Activated T-cell treated with anti-CD3 and anti-CD28 coated beads for 4 hours (primary cell): ENCODE measurements around the gene PHLDA2.
"Not testable (repeated sequence)": the region's sequence is repeated elsewhere in the genome, so short reads cannot be mapped to it uniquely, and the experiment has no call there.

Source experiments
- DNase-seq: peaks from one replicate; pipeline ENCODE4 v3.0.0-alpha.2; 2020

The PHLDA2 gene

DNA sequence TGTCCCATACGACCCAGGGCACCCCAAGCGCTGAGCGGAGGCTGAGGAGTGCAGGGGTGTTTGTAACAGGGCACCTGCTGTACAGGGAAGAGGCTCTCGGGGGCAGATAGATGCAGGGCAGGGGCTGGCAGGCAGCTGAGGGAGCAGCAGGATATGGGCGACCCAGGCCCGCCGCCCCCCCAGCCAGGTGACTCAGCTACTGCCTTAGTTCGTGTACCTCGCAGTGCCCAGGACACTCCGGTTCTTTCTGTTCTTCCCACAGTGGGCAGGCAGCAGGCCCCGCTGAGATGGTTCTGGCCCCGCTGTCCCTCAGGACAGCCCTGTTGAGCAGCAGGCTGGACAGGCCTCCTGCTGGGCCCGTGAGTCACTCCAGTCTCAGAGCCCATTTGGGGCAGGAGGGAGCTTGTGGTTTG is 16.2 kb downstream of the PHLDA2 start:
- no peak for DNase-seq

DNA sequence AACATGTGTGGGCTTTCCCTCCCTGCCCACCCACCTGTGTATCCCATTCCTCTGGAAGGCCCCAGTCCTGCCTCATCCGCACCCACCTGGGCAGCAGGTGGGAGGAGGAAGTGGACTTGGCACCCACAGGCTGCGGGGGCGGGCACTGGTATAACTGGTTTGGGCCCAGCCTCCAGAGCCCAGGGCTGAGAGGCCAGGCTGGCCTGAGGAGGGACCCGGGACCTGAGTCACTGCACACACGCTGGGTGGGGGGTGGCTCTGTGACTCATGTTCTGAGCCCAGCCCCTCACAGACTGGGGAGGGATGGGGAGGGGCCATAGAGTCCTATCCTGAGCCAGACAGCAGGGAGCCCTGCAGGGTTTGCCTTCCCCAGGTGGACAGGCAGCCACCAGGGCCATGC is 16.7 kb downstream of the PHLDA2 start:
- no peak for DNase-seq

DNA sequence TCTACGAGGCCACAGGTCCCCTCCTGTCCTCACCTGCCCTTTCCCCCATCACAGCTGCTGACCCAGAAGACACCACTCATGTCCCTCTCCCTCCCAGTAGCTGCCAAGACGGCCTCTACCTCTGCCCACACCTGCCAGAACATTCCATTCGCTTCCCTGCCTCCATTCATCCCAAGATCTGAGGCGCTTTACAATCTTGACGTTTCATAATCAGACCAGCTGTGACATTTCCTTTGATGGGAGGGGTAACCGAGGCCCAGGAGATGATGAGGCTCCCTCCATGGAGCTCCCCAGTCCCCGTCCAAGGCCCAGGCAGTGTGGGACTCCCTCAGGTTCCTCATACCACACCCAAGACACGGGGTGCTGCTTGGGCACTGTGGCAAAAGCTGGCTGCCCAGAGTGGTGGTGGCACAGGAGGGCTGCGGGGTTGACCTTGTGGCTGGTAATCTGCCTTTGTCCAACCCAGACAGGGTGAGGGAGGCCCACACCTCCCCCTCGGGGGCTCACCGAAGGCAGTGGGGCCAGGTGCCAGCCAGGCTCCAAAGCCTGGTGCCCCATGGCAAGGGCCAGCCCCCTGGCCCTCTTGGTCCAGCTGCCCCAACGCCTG is 17.3 kb downstream of the PHLDA2 start:
- DNase-seq, result no peak

DNA sequence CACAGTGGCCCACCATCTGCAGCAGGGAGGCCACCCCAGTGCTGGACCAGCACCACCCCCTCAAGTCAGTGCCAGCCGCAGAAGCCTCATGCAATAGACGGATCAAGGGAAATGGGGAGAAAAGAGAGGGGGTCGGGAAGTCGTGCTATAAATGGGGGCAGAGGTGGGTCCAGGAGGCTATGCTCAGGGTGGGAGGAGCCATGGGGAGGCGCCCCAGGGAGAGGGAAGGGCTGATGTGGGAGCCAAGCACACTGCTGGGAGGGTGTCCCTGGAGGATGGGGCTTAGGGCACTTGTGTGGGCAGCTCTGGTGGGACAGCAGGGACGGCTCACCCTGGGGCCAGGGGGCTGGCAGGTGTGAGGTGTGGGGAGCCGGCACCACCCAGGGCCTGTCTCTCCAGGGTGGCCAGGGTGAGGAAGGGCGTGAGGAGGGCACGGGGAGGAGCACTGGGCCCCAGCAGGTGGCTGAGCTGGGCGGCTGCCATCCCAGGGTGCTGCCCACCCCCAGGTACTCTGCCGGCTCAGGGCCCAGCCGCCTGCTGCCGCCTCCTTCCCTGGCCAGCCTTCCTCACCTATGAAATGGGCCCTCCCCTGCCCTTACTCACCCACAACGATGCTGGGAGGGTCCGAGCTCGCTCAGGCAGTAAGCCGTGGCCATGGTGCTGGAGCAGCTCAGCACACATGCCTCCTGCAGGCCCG is 18.0 kb downstream of the PHLDA2 start:
- DNase-seq, result no peak

DNA sequence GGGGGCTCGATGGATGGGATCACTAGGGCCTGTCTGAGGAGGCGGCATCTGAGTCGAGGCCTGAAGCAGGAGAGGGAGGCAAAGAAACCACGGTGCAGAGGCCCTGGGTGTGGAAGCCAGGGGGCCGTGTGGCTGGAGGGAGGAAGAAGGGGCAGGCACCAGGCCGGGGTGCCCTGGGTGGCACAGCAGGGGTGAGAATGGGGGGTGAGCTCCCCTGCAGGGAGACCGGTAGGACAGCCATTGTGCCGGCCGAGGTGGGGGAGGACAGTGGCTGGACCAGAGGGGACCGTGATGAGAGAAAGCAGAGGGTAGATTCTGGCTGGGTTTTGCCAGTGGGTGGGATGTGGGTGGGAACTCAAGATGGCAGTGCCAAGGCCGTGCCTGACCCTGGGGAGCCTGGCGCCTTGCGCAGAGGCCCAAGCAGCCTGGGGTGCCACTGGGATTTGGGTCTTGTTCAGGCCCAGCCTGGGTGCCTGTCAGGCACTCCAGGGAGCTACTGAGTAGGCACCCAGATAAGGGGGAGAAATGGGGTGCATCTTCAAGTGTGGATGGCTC is 18.7 kb downstream of the PHLDA2 start:
- DNase-seq, result no peak

DNA sequence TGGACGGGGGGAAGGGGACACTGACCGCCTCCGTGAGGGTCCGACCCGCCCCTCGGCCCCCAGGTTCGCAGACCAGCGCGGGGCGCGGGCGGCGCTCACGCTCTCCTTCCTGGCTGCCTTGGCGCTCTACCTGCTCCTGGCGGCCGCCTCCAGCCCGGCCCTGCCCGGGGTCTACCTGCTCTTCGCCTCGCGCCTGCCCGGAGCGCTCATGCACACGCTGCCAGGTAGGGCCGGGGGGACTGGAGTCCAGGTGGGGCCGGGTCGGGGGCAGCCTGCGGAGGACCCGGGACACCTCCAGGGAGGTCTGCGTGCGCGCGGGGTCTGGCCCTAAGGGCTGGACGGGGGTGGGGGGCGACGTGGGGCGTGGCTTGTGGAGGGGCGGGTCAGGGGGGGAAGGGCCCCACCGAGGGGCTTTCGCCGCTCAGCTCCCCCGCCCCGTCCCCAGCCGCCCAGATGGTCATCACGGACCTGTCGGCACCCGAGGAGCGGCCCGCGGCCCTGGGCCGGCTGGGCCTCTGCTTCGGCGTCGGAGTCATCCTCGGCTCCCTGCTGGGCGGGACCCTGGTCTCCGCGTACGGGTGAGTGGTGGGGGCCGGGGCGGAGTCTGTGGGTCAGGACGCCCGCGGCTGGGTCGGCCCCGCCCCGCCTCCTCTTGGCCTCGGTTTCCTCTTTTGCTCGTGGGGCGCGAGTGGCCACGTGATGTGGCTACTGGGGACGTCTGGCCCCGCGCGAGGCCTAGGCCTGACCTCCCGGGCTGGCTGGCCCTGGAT is 19.9 kb downstream of the PHLDA2 start:
- DNase-seq, result no peak

DNA sequence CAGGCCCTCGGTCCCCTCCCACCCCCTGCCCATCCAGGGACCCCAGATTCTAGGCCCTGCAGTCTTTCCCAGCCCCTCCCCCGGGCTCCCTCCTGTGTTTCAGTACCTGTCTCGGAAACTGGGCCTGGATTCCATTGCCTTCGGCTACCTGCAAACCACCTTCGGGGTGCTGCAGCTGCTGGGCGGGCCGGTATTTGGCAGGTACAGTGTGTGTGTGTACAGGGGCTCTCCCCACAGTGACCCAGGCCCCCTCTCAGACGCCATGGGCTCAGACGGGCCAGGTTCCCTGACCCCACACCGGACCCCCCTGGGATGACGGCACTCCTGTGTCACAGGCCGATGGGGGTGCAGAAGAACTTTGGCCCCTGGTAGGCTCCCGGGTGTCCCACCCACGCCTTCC is 21.1 kb downstream of the PHLDA2 start:
- DNase-seq, result no peak

DNA sequence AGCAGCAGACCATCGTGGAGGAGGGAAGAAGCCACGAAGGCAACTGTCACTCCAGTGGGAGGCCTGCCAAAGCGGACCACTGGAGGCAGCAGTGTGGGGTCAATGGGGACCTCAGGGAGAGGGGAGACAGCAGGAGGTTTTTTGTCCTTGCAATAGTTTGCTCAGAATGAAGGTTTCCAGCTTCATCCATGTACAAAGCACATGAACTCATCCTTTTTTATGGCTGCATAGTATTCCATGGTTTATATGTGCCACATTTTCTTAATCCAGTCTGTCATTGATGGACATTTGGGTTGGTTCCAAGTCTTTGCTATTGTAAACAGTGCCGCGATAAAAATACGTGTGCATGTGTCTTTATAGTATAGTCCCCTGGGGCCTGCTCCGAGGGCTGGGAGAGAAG is 23.9 kb downstream of the PHLDA2 start:
- DNase-seq, result not testable (repeated sequence)

DNA sequence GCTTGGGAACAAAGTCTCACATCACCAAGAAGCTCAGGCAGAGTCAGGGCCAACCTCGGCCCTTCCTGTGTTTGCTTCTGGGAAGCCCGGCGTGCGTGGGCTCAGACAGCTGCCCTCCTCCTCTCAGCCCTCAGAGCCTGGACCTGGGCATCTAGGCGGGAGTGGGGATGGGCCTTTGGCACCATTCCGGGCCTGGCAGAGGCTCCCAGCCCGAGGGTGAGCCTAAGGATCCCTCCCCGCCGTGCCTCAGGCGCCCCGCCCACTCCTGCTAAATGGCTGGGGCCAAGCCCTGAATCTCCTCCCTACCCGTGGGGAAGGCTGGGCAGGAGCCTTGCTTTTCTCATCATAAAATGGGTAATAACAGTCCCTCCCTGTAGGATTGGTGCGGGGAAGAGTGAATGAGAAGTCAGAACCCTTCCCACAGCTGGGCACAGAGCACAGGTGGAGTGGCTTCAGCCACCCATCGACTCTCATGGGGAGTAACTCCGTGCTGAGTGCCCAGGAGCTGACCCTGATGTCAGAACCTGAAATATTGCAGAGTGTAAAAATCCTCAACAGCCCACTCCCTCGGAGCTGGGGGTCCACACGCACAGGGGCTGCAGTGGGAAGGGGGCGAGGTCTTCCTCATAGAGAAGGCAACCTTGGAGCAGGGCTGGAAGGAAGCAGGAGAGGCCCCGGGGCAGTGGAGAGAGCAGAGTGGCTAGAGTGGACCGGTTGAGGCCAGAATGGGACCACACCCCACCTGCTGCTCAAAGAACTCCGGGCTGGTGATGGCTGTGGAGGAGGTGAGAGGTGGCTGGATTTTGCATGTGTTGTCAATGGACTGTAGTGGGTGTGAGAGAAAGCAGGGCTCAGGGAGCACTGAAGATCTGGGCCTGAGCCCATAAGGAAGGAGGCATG is 24.8 kb downstream of the PHLDA2 start:
- no peak for DNase-seq

DNA sequence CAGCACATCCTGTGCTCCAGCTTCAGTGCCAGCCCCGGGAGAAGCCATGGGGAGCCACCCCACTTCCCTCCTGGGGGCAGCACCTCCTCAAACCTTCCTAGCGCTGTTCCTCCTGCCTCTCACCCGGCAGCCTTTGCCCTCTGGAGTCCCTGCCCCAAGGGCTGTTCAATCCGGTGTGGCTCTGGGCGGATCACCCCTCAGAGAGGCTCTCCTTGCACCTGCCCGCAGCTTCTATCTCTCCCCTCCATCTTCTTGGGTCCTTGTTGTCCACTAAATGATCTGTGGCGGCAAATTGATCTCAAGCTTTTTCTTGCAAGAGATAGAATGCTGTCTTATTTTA is 25.6 kb downstream of the PHLDA2 start:
- DNase-seq, result no peak

DNA sequence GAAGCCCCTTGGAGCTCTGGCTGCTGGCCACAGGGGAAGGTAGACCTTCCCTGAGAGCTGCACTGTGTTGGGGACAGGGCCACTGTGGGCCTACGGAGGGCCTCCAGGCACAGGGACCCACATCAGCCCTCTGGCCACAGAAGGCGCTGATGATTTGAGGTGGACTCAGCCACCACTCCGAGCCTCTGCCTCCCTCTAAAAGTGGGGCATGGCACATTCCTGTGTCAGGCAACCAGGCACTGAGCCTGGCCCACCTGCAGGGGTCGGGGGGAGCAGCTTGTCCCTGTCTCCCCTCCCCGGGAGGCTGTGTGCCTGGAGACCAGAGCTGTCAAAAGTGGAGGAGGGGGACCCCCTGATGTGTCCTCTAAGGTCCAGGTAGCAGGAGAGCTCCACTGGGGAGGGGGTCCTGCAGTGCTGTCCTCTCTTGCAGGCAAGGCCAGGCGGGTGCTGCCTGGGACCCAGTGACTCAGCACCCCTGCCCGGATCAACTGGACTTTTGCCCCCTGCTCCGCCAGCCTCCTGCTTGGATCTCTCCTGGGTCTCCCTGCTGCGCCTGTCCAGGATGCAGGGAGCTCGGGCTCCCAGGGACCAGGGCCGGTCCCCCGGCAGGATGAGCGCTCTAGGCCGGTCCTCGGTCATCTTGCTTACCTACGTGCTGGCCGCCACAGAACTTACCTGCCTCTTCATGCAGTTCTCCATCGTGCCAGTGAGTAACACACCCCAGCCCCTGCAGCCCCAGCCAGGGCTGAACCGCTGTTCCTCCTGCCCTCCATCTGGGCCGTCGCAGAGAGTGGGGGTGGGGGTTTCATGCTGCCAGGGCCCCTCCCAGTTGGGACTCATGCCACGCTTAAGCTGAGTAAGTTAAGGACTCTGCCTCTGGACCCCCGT is 26.2 kb downstream of the PHLDA2 start:
- no peak for DNase-seq

DNA sequence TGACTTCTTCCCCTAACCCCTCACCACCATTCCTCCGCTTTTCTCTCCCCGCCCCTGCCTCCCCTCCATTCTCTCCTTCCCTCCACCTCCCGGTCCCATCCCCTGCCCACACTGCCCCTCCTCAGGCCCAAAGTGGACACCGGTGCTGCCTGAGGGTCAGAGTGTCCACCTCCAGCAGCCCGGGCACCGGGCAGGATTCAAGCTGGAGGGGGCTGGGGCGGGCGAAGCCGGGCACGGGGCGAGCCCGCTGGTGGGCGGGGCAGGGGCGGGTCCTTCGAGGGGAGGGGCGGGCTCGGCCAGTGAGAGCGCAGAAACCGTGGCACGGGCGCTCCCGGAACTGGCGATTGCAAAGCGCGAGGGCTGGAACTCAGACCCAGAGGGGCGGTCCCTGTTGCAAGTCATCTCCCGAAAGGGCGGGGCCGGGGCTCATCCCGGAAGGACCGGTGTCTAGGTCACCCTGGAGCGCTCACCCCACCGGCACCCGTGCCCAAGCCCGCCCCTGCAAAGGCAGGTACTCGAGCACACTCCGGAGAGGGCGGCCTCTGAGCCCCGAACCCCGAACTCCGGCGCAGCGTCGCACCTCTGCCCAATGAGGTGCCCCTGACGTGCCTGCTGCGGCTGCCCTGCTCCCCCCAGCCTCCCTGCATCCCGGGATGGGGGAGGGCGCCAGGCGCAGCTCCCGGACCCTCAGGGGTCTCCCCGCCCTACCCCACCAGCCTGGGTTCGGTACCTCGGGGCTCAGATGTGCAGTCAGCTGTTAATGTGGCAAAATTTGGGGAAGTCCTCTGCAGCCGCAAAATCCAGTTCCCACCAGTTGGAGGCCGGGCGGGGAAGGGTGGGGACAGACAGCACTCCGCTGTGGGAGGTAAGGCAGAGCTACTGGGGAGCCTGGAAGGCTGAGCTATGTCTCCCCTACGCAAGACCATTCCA is 27.1 kb downstream of the PHLDA2 start:
- DNase-seq, result peak; percentile 71

DNA sequence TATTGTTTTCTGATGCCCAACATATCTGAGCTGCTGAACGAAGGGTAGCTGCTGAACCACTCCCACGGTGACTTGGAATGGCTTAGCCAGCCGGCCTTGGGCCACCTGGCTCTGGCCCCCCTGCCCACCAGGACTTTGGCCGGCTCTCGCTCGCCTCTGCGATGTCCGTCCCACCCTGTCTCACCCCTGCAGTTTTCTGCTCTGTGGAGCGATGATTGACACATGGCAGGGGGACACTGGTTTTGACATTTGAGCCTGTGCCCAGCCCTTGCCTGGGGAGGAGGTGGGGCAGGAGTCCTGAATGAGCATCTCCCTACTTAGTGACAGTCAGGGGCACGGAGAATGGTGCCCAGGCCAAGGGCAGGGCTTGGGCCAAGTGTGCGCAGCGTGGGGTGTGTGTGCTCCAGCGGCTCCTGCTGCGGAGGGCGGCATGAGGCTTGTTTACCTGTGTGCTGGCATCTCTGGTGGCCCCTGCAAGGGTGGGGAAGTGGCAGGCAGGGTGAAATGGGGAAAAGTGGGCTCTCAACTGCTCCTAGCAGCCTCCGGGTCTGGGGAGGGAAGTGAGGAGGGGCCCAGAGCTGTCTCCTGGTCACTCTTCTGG is 27.9 kb downstream of the PHLDA2 start:
- DNase-seq, result no peak

DNA sequence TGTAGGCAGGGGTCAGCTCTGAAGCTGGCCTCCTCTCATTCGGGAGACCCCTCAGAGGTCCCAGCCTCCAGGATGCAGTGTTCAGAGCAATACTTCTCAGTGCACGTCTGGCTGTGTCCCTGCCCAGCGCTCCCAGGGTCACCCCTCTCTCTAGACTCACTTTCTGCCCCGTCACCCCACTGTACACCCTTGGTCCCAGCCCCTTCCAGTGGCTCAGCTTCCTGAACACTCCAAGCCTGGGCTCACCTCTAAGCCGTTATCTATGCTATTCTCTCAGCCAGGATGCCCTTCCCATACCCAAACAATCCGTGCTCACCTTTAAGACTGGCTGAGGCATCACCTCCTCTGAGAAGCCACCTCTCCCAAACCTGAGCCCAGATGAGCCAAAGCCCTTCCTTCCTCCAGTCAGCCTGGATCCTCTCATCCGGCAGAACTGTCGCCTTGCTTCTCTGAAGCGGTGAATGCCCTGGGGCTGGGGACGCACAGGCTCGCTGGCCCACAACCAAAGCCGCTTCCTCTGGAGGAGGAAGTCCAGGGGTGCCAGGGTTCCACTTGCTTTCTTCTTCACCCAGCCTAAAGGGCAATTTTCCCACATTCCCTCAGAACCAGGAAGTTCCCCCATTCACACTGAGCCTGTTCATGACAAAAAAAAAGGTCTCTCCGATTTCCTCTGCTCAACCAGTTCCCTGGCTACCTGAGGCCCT is 30.0 kb downstream of the PHLDA2 start:
- DNase-seq, result no peak

DNA sequence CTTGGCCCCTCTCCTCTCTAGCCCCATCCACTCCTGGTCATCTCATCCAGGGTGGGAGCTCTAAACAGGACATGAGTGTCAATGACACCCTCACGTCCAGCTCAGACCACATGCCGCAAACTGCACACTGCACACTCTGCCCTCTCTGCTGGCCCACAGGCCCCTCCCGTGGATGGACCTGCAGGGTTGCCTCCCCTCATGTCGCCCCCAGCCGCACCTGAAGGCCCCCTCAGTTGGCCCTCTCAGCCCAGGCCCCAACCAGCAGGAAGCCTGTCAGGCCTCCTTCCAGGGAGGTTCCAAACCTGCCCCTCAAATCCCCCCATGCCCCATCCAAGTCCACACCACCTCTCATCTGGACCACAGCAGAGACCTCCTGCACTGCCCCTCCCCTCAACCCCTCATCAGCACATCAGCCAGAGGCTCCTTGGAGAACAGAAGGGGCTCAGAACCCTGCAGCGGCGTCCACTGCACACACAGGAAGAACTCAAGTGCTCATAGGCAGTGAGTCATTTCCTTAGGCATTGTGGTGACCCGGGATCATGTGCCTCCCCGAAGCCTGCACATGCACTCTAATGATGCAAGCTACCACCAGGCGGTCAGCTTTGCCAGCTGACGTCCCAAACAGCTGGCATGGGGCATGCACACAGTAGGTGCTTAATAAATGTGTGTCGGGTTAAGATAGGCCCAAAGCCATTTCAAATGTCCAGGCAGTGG is 30.7 kb downstream of the PHLDA2 start:
- no peak for DNase-seq

DNA sequence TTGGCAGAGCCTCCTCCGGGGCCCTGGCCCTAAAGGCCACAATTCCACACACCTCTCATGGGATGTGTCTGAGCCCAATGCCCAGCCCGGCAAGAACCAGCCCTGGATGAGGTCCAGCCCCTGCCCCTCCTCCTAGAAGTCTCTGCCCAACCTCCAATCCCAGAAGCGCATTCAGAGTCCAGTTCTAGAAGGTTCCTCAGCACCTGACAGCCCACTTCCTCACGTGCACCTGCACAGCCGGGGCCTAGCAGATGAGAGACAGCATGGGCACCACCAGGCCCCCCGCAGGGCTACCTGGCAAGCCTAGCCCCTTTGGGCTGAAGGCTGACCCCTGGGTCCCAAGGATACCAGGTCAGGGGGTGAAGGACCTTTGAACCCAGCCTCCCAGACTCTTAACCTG is 32.2 kb downstream of the PHLDA2 start:
- no peak for DNase-seq

DNA sequence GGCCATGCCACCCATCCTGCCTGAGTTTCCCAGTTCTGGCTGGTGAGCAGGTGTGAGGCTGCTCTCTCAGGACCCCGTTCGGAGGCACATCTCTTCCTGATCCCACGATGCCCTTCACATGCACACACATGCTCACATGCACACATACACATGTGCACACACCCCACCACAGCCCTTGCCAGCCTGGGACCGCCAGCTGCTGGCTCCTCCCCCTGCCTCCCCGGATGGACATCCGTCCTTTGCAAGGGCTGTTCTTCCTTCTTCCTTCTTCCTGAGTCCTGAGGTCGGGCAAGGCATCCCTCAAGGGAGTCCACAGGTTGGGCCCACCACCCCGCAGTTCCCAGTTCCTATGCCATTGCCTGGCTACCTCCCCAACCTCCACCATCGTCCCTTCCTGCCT is 33.2 kb downstream of the PHLDA2 start:
- DNase-seq, result no peak

DNA sequence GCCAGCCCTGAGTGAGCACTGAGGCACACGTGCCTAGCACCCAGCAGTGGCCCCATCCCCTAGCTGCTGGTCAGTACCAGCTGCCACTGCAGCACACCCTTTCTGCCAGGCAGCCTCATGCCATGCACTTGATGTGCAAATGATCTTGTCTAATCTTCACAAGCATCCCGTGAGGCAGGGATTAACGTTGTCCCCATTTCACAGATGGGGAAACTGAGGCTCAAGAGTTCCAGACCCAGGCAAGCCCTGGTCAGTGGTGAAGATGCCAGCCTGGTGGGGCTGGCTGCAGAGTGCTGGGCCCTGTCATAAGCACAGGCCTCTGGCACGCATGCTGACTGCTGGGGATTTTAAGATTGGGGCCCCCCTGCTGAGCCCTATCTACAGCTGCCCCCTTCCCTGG is 35.3 kb downstream of the PHLDA2 start:
- no peak for DNase-seq

DNA sequence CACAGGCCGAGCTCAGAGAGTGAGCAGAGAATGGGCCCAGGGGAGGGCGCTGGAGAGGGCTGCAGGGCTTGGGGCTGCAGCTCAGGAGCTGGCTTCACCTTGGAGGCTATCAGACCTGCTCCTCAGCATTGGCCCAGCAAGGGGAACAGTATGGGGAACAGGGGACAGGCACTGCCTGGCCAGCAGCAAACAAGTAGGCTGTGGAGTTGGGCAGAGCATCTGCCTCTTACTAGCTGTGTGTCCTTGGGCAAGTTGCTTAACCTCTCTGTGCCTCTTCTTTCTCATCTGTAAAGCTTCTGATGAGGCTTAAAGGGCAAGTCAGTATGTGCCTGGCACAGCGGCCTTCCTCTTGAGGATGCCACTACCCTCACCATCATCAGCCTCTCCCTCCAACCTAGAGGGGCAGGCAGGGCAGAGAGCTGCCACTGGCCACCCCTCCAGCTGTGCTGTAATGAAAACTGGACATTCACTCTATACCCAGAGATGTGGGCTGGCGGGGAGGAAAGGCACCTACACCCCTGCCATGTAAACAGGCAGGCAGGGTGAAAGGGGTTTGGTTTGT is 36.2 kb downstream of the PHLDA2 start:
- no peak for DNase-seq
